HEK293 (cell line): ENCODE measurements around the gene CALM3.

Experiments
- CTCF ChIP-seq: fragments of 450-650 bp; formaldehyde crosslinking; IDR thresholded peaks from 2 replicates; pipeline ENCODE4 v1.5.1; 2016; ENCODE audit warnings: missing biosample characterization, missing genetic modification characterization
- KLF10 ChIP-seq: fragments of 450-650 bp; IDR thresholded peaks from 2 replicates; pipeline ENCODE4 v1.5.1; 2018; ENCODE audit warnings: missing biosample characterization, mild to moderate bottlenecking, missing genetic modification characterization
- REPIN1 ChIP-seq: fragments of 450-650 bp; formaldehyde crosslinking; IDR thresholded peaks from 2 replicates; pipeline ENCODE4 v1.5.1; 2017; ENCODE audit warnings: missing biosample characterization, missing genetic modification characterization, low read depth
- YY1 ChIP-seq: fragments of 450-650 bp; formaldehyde crosslinking; IDR thresholded peaks from 2 replicates; pipeline ENCODE4 v1.5.1; 2018; ENCODE audit warnings: missing biosample characterization, missing genetic modification characterization
- ZNF354C ChIP-seq: fragments of 450-650 bp; formaldehyde crosslinking; IDR thresholded peaks from 2 replicates; pipeline ENCODE4 v1.5.1; 2016; ENCODE audit warnings: missing biosample characterization, missing genetic modification characterization, low read depth, borderline replicate concordance
- ZNF423 ChIP-seq: fragments of 450-650 bp; formaldehyde crosslinking; IDR thresholded peaks from 2 replicates; pipeline ENCODE4 v1.5.1; 2016; ENCODE audit warnings: missing biosample characterization, missing genetic modification characterization
- ZNF473 ChIP-seq: fragments of 450-650 bp; formaldehyde crosslinking; IDR thresholded peaks from 2 replicates; pipeline ENCODE4 v1.5.1; 2017; ENCODE audit warnings: missing biosample characterization, missing genetic modification characterization
- ZNF621 ChIP-seq: fragments of 450-650 bp; formaldehyde crosslinking; IDR thresholded peaks from 2 replicates; pipeline ENCODE4 v1.5.1; 2017; ENCODE audit warnings: missing biosample characterization, missing genetic modification characterization

DNA sequence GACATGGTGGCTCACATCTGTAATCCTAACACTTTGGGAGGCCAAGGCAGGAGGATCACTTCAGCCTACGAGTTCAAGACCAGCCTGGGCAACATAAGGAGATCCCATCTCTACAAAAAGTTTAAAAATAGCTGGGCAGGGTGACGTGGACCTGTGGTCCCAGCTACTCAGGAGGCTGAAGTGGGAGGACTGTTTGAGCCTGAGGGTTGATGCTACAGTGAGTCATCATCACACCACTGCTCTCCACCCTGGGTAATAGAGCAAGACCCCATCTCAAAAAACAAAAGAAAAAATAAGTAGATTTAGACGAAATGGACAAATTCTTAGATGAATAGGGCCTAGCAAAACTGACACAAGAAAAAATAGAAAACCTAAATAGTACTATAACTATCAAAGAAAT is 45.3 kb downstream of the CALM3 start:
- no peak for TF ChIP-seq ZNF473 (tag by site-specific recombination)
- no peak for TF ChIP-seq ZNF423 (tag by site-specific recombination)
- TF ChIP-seq ZNF621 (tag by site-specific recombination): no peak
- no peak for TF ChIP-seq CTCF (tag by site-specific recombination)
- TF ChIP-seq REPIN1 (tag by site-specific recombination): no peak
- no peak for TF ChIP-seq YY1 (tag by site-specific recombination)
- no peak for TF ChIP-seq ZNF354C (tag by site-specific recombination)
- TF ChIP-seq KLF10 (tag by site-specific recombination): no peak
